Naive B cell (primary cell): ENCODE results near the gene MUC4. TPM values are rescaled to one million over a fixed set of nuclear protein-coding genes. Genes with fewer than 3 reads are reported as not detected.
"Not testable (repeated sequence)": the region's sequence is repeated elsewhere in the genome, so short reads cannot be mapped to it uniquely, and the experiment has no call there.

Source experiments
- ATAC-seq, 2 donors: fragments of 150-1000 bp; cut with Tn5 transposase; 2 replicates each; pipeline ENCODE4 v1.10.0; 2021; ENCODE audit warnings: low read depth in 2 of 2, mild to moderate bottlenecking in 2 of 2, moderate library complexity in 2 of 2
- DNase-seq: peaks from one replicate; pipeline ENCODE4 v3.0.0; 2022
- H3K27ac Mint-ChIP-seq, 6 donors: one replicate each; pipeline ENCODE4 v1.8.0; 2020 to 2022; ENCODE audit warnings: mild to moderate bottlenecking in 6 of 6, mixed read lengths in 6 of 6, moderate library complexity in 5 of 6, inconsistent platforms in 2 of 6
- H3K27me3 Mint-ChIP-seq, 3 donors: one replicate each; pipeline ENCODE4 v1.8.0; 2021 to 2022; ENCODE audit warnings: mixed read lengths in 3 of 3, mild to moderate bottlenecking in 1 of 3
- H3K36me3 Mint-ChIP-seq, 2 donors: one replicate each; pipeline ENCODE4 v1.8.0; 2020 to 2022; ENCODE audit warnings: mixed read lengths in 2 of 2, inconsistent platforms in 1 of 2, mild to moderate bottlenecking in 1 of 2
- H3K4me1 Mint-ChIP-seq, 3 donors: one replicate each; pipeline ENCODE4 v1.8.0; 2020 to 2022; ENCODE audit warnings: mixed read lengths in 3 of 3, inconsistent platforms in 1 of 3, mild to moderate bottlenecking in 1 of 3, moderate library complexity in 1 of 3
- H3K4me3 Mint-ChIP-seq, 8 donors: one replicate each; pipeline ENCODE4 v1.8.0; 2020 to 2022; ENCODE audit warnings: mild to moderate bottlenecking in 8 of 8, mixed read lengths in 8 of 8, moderate library complexity in 8 of 8, inconsistent platforms in 2 of 8
- H3K9me3 Mint-ChIP-seq, 7 donors: one replicate each; pipeline ENCODE4 v1.8.0; 2020 to 2022; ENCODE audit warnings: mixed read lengths in 7 of 7, mild to moderate bottlenecking in 5 of 7, inconsistent platforms in 2 of 7, moderate library complexity in 1 of 7
- polyA plus RNA-seq, 6 donors: library from polyadenylated mRNA; unstranded; fragments of 300-500 nt; fragmentation: Illumina TruSeq; gene quantifications; one replicate each; pipeline ENCODE4 v1.2.3, GENCODE V29; 2021; ENCODE audit warnings: low read depth in 6 of 6

The MUC4 gene
- polyA plus RNA-seq, 6 donors from 2014 or later: 0.03 to 0.19 (median 0.07) TPM; not detected in 1

- H3K9me3 Mint-ChIP-seq, H3K27ac Mint-ChIP-seq, DNase-seq, ATAC-seq, H3K4me1 Mint-ChIP-seq, H3K36me3 Mint-ChIP-seq, H3K4me3 Mint-ChIP-seq, H3K27me3 Mint-ChIP-seq: not testable (repeated sequence)
Measured at GRCh38 chr3:195722996-195723345, 88.8 kb downstream of the MUC4 start.

DNA sequence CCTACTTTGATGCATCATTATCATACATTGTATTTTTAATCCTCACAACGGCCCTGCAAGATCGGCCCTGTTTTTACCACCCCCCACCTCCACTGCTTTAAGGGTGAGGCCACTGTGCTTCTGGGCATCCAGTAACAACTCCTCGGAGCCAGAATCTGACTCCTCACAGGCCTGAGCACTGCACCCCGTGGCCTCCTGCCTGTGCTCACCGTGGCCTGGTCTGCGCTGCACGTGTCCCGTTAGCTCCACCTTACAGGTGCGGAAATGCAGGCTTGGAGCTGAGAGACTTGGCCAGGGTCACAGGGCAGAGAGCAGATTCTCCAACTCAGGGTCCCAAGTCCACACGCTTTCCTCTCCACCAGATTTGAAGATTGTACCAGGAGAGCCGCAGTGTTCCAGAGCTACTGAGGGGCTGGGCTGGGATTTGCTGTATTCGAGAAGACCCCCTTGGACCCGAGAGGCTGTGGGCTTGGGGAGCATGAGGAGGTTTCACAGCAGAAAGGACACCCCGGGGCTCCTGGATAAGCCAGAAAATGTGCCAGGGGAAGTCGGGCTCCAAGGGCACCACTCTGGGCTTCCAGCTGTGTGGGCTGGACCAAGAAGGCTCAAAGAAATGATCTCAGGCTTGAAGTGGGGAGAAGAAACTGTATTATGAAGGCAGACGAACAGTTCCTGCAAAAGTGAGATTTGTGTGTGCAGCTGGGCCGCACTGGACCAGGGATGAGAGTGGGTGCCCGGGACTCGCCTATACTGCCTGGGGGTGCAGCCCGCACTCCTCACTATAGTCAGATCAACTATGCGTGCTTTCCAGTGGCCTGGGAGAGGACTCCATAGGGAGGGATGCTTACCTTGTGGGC is 89.4 kb downstream of the MUC4 start:
- H3K9me3 Mint-ChIP-seq, H3K27ac Mint-ChIP-seq, H3K4me1 Mint-ChIP-seq, H3K27me3 Mint-ChIP-seq, H3K4me3 Mint-ChIP-seq, H3K36me3 Mint-ChIP-seq, ATAC-seq, DNase-seq: not testable (repeated sequence)

DNA sequence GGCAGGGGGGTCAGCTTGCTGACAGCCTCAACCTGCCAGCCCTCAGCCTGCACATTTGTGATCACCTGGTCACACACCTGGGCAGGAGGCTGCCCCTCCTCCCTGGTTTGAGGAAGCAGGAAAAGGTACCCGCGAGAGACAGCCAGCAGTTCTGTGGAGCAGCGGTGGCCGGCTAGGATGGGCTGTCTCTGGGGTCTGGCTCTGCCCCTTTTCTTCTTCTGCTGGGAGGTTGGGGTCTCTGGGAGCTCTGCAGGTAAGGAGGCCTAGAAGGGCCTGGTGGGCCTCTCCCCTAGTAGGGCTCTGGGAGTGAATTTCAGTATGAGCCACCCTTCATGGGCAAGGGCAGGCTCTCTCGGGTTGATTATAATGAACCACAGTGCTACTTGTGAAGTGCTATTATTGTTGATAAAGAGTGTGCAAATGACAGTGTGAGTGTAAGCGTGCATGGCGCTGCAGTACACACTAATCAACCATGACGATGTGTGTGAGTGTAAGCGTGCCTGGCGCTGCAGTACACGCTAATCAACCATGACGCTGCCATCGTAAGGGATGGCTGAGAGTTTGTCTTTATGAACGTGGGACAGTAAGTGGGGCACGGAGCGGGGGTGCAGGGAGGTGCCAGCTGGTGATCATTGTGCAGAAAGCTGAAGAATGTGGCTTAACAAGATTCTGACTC is 90.8 kb downstream of the MUC4 start, which contains the start of gene MUC20:
TSS of gene MUC20 (plus strand) at position 148 of the 676 bp plus-strand sequence. CDS start at position 178, 30 bp downstream.
- not testable (repeated sequence) for DNase-seq, H3K9me3 Mint-ChIP-seq, H3K4me1 Mint-ChIP-seq, H3K36me3 Mint-ChIP-seq, H3K27me3 Mint-ChIP-seq
- Mint-ChIP-seq H3K4me3 (peak within 1 kb of the TSS in 2 of 8 donors; percentile 22 to 67), H3K27ac (peak within 1 kb of the TSS in 3 of 6 donors; percentile 6 to 93 (median 34))
- peak in 1 of 2 donors; percentile 35 for ATAC-seq

- not testable (repeated sequence) for H3K27me3 Mint-ChIP-seq, H3K9me3 Mint-ChIP-seq, ATAC-seq, DNase-seq, H3K27ac Mint-ChIP-seq, H3K4me3 Mint-ChIP-seq, H3K4me1 Mint-ChIP-seq, H3K36me3 Mint-ChIP-seq
Measured at GRCh38 chr3:195719514-195720254, 92.0 kb downstream of the MUC4 start.

GRCh38 chr3:195718477-195718984 is 93.2 kb downstream of the MUC4 start:
- H3K27ac Mint-ChIP-seq: peak overlapping the region in 1 of 6 donors; percentile 17
- H3K36me3 Mint-ChIP-seq: peaks cover 10 to 13% of the 10 kb centered on the region in 2 donors
- DNase-seq: no peak
- H3K27me3 Mint-ChIP-seq: no peaks in the 10 kb centered on the region
- H3K4me1 Mint-ChIP-seq: peaks cover 2 to 11% (median 5%) of the 10 kb centered on the region in 3 donors
- H3K9me3 Mint-ChIP-seq: peaks cover 0 to 2% (median 0%) of the 10 kb centered on the region in 7 donors
- ATAC-seq: no peak
- no peak overlapping the region for H3K4me3 Mint-ChIP-seq

DNA sequence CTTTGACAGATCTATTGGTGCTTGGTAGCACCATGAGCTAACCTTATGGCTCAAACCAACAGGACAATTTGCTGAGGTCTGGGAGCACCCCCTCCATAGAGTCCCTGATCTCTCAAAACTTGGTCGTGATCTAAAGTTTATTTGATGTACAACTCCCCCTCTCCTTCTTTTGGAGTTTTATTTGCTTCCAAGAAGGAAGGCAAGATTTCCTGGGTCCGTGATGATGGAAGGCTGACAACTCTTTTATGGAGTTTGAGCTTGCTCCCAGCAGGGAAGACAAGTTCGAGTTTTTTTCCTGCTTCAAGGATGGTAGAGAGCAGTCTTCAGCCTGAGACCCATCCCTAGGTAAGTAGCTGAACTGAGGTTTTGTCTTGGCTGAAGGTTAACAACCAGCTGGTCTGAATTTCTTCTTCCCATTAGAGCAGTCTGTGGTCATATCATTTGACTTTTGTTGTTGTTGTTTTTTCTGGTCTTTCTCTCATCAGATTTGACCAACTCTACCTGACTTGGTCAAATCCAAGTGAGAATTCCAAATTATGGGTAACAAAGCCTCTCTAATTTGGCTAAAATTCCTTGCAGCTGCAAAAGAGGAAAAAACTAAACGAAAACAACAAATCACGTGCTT is 93.8 kb downstream of the MUC4 start:
- ATAC-seq: no peak
- Mint-ChIP-seq H3K9me3 (peaks cover 0 to 2% (median 0%) of the 10 kb centered on the region in 7 donors), H3K4me3 (no peak overlapping the region), H3K36me3 (peaks cover 10 to 13% of the 10 kb centered on the region in 2 donors), H3K27me3 (no peaks in the 10 kb centered on the region), H3K27ac (no peak overlapping the region), H3K4me1 (peaks cover 2 to 11% (median 5%) of the 10 kb centered on the region in 3 donors)
- DNase-seq: no peak

DNA sequence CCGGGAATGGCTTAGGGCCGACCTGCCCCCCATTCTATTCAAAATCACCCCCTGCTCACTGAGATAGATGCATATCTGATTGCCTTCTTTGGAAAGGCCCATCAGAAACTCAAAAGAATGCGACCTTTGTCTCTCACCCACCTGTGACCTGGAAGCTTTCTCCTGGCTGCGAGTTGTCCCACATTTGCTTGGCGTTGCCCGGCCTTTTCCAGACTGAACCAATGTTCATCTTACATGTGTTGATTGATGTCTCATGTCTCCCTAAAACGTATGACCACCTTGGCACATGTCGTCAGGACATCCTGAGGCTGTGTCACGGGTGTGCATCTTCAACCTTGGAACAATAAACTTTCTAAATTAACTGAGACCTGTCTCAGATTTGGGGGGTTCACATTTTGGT is 94.3 kb downstream of the MUC4 start:
- DNase-seq (no peak), ATAC-seq (no peak)
- Mint-ChIP-seq H3K27ac (no peak overlapping the region), H3K4me1 (peaks cover 2 to 11% (median 5%) of the 10 kb centered on the region in 3 donors), H3K9me3 (peaks cover 0 to 2% (median 0%) of the 10 kb centered on the region in 7 donors), H3K4me3 (no peak overlapping the region), H3K36me3 (peaks cover 10 to 14% of the 10 kb centered on the region in 2 donors), H3K27me3 (no peaks in the 10 kb centered on the region)

GRCh38 chr3:195715583-195716266 is 96.0 kb downstream of the MUC4 start:
- peaks cover 2 to 8% (median 5%) of the 10 kb centered on the region in 3 donors for H3K4me1 Mint-ChIP-seq
- no peak overlapping the region for H3K4me3 Mint-ChIP-seq
- no peak for ATAC-seq
- H3K27ac Mint-ChIP-seq: peak overlapping the region in 2 of 6 donors; percentile 0 to 24
- H3K36me3 Mint-ChIP-seq: peaks cover 18 to 29% of the 10 kb centered on the region in 2 donors
- H3K27me3 Mint-ChIP-seq: no peaks in the 10 kb centered on the region
- peaks cover 0 to 2% (median 0%) of the 10 kb centered on the region in 7 donors for H3K9me3 Mint-ChIP-seq
- DNase-seq: no peak

DNA sequence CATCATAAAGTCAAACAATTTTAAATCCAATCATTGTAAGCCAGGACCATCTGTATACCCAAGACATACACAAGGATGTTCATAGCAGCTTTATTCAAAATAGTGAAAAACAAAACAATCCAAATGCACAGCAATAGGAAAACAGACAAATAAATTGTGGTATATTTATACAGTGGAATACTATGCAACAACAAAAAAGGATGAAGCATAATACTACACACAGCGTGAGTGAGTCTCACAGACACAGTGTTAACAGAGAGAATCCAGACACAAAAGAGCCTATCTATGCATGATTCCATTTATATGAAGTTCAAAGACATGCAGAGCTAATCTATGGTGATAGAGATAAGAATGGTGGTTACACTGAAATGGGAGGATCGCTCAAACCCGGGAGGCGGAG is 96.6 kb downstream of the MUC4 start:
- no peak for ATAC-seq
- no peak for DNase-seq
- Mint-ChIP-seq H3K4me1 (peaks cover 2 to 8% (median 5%) of the 10 kb centered on the region in 3 donors), H3K4me3 (no peak overlapping the region), H3K27ac (peak overlapping the region in 1 of 6 donors; percentile 24), H3K27me3 (no peaks in the 10 kb centered on the region), H3K9me3 (peaks cover 0 to 2% (median 0%) of the 10 kb centered on the region in 7 donors), H3K36me3 (peaks cover 20 to 35% of the 10 kb centered on the region in 2 donors)

GRCh38 chr3:195714380-195715011 is 97.2 kb downstream of the MUC4 start:
- Mint-ChIP-seq H3K4me1 (peaks cover 2 to 8% (median 5%) of the 10 kb centered on the region in 3 donors), H3K36me3 (peaks cover 27 to 41% of the 10 kb centered on the region in 2 donors), H3K27me3 (no peaks in the 10 kb centered on the region), H3K27ac (peak overlapping the region in 1 of 6 donors; percentile 15), H3K4me3 (no peak overlapping the region), H3K9me3 (peaks cover 0 to 2% (median 0%) of the 10 kb centered on the region in 7 donors)
- no peak for ATAC-seq
- no peak for DNase-seq

GRCh38 chr3:195713150-195713549 is 98.6 kb downstream of the MUC4 start:
- not testable (repeated sequence) for H3K27ac Mint-ChIP-seq, H3K4me3 Mint-ChIP-seq, DNase-seq, ATAC-seq, H3K4me1 Mint-ChIP-seq, H3K9me3 Mint-ChIP-seq, H3K27me3 Mint-ChIP-seq
- peaks cover 34 to 48% of the 10 kb centered on the region in 2 donors for H3K36me3 Mint-ChIP-seq

- DNase-seq, H3K27ac Mint-ChIP-seq, H3K27me3 Mint-ChIP-seq, H3K4me1 Mint-ChIP-seq, H3K4me3 Mint-ChIP-seq, H3K9me3 Mint-ChIP-seq: not testable (repeated sequence)
- peak in 1 of 2 donors; percentile 39 for ATAC-seq
- H3K36me3 Mint-ChIP-seq: peaks cover 34 to 48% of the 10 kb centered on the region in 2 donors
Measured at GRCh38 chr3:195712535-195712910, 99.2 kb downstream of the MUC4 start.
